ENCODE data around the gene PIP5K1B. TPM values are rescaled to one million over a fixed set of nuclear protein-coding genes. Genes with fewer than 3 reads are reported as not detected.

PIP5K1B gene
- polyA plus RNA-seq, 1 donor (not counting 4 experiments of a cell fraction or from before 2014, with no cell fraction given): not detected

DNA sequence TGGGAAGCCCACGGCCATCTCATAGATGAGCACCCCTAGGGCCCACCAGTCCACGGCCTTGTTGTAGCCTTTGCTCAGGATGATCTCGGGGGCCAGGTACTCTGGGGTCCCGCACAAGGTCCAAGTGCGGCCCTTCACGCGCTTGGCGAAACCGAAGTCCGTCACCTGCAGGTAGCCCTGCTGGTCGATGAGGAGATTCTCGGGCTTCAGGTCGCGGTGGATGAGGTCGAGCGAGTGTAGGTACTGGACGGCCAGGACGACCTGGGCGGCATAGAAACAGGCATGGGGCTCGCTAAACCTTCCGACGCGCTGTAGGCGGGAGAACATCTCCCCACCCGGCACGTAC, 308.3 kb downstream of the PIP5K1B start:
- H3K36me3 ChIP-seq (ENCODE audit: control insufficient read depth in 2 of 2, extremely low read depth in 1 of 2, insufficient read depth in 2 of 2, low read length in 2 of 2): no peaks in the 10 kb centered on the region
- no peak overlapping the region for H3K27ac ChIP-seq (ENCODE audit: control insufficient read depth, insufficient read depth, low read length)
- dilution Hi-C loops (cut with MboI; ENCODE audit: extremely low pct_ligation_motif_present, low sequenced_read_pairs): no loop called here
- TF ChIP-seq EZH2 (IDR thresholded peaks at IDR 0.05; ENCODE audit: low read length): no peak
- TF ChIP-seq, protein P1, sequence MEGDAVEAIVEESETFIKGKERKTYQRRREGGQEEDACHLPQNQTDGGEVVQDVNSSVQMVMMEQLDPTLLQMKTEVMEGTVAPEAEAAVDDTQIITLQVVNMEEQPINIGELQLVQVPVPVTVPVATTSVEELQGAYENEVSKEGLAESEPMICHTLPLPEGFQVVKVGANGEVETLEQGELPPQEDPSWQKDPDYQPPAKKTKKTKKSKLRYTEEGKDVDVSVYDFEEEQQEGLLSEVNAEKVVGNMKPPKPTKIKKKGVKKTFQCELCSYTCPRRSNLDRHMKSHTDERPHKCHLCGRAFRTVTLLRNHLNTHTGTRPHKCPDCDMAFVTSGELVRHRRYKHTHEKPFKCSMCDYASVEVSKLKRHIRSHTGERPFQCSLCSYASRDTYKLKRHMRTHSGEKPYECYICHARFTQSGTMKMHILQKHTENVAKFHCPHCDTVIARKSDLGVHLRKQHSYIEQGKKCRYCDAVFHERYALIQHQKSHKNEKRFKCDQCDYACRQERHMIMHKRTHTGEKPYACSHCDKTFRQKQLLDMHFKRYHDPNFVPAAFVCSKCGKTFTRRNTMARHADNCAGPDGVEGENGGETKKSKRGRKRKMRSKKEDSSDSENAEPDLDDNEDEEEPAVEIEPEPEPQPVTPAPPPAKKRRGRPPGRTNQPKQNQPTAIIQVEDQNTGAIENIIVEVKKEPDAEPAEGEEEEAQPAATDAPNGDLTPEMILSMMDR (optimal IDR thresholded peaks at IDR 0.05 in 1 of 3, IDR thresholded peaks at IDR 0.05 in 1 of 3, conservative IDR thresholded peaks at IDR 0.05 in 1 of 3; ENCODE audit: extremely low read depth in 1 of 3, insufficient read depth in 2 of 3, low read length in 3 of 3): no peak
- no peaks in the 10 kb centered on the region for H4K20me1 ChIP-seq (ENCODE audit: control insufficient read depth, extremely low read depth, insufficient read depth, low read length)
- H3K4me2 ChIP-seq (ENCODE audit: control insufficient read depth, extremely low read depth, insufficient read depth, low read depth, low read length): no peak overlapping the region
- H3K79me2 ChIP-seq (ENCODE audit: control insufficient read depth, insufficient read depth, low read length): no peaks in the 10 kb centered on the region
- DNase-seq (ENCODE audit: low read depth, low spot score): no peak
- peaks cover 6% of the 10 kb centered on the region for H3K4me1 ChIP-seq (ENCODE audit: control insufficient read depth, extremely low read depth, insufficient read depth, low read length)
- H3K4me3 ChIP-seq (ENCODE audit: control insufficient read depth in 2 of 3, extremely low read depth in 1 of 3, insufficient read depth in 2 of 3, low read depth in 1 of 3, low read length in 3 of 3): no peak overlapping the region
- no peak for FAIRE-seq
- no peaks in the 10 kb centered on the region for H3K9me1 ChIP-seq (ENCODE audit: control insufficient read depth, extremely low read depth, insufficient read depth, low read length)
- no peak overlapping the region for H2AFZ ChIP-seq (ENCODE audit: control insufficient read depth, low read length)
- H3K9me3 ChIP-seq (ENCODE audit: control insufficient read depth, low read depth, low read length): no peaks in the 10 kb centered on the region
- H3K9ac ChIP-seq (ENCODE audit: control insufficient read depth, extremely low read depth, insufficient read depth, low read length): no peak overlapping the region
- no peaks in the 10 kb centered on the region for H3K27me3 ChIP-seq (ENCODE audit: control insufficient read depth, extremely low read depth, insufficient read depth, low read length)

DNA sequence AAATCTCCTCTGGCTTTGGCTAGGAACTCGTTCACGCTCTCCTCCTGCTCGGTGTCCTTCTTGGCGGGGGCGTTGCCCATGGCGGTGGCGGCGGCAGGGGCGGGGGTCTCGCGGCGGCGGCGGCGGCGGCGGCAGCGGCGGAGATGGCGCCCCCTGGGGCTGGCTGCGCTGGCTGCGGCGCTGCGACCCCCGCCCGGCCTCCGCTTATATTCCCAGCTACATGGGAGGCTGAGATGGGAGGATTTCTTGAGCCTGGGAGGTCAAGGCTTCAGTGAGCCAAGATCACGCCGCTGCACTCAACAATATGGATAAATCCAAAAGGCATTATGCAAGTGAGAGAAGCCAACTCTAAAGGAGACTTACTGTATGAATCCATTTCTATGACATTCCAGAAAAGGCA, 309.0 kb downstream of the PIP5K1B start, which contains the start of gene PRKACG:
PRKACG (minus strand) TSS at position 101 of the 400 bp plus-strand sequence; CDS start at position 80, 21 bp downstream.
- H4K20me1 ChIP-seq (ENCODE audit: control insufficient read depth, extremely low read depth, insufficient read depth, low read length): no peaks in the 10 kb centered on the region
- dilution Hi-C loops (cut with MboI; ENCODE audit: extremely low pct_ligation_motif_present, low sequenced_read_pairs): no loop called here
- peaks cover 6% of the 10 kb centered on the region for H3K4me1 ChIP-seq (ENCODE audit: control insufficient read depth, extremely low read depth, insufficient read depth, low read length)
- no peak within 1 kb of the TSS for H3K9ac ChIP-seq (ENCODE audit: control insufficient read depth, extremely low read depth, insufficient read depth, low read length)
- no peak within 1 kb of the TSS for H2AFZ ChIP-seq (ENCODE audit: control insufficient read depth, low read length)
- no peak within 1 kb of the TSS for H3K27ac ChIP-seq (ENCODE audit: control insufficient read depth, insufficient read depth, low read length)
- no peaks in the 10 kb centered on the region for H3K9me1 ChIP-seq (ENCODE audit: control insufficient read depth, extremely low read depth, insufficient read depth, low read length)
- no peaks in the 10 kb centered on the region for H3K9me3 ChIP-seq (ENCODE audit: control insufficient read depth, low read depth, low read length)
- H3K4me3 ChIP-seq (ENCODE audit: control insufficient read depth in 2 of 3, extremely low read depth in 1 of 3, insufficient read depth in 2 of 3, low read depth in 1 of 3, low read length in 3 of 3): no peak within 1 kb of the TSS
- H3K36me3 ChIP-seq (ENCODE audit: control insufficient read depth in 2 of 2, extremely low read depth in 1 of 2, insufficient read depth in 2 of 2, low read length in 2 of 2): no peaks in the 10 kb centered on the region
- no peak within 1 kb of the TSS for H3K4me2 ChIP-seq (ENCODE audit: control insufficient read depth, extremely low read depth, insufficient read depth, low read depth, low read length)
- FAIRE-seq (no peak), DNase-seq (ENCODE audit: low read depth, low spot score) (no peak)
- H3K79me2 ChIP-seq (ENCODE audit: control insufficient read depth, insufficient read depth, low read length): no peaks in the 10 kb centered on the region
- H3K27me3 ChIP-seq (ENCODE audit: control insufficient read depth, extremely low read depth, insufficient read depth, low read length): no peaks in the 10 kb centered on the region
- TF ChIP-seq EZH2 (IDR thresholded peaks at IDR 0.05; ENCODE audit: low read length): no peak
- TF ChIP-seq, protein P1 (optimal IDR thresholded peaks at IDR 0.05 in 1 of 3, IDR thresholded peaks at IDR 0.05 in 1 of 3, conservative IDR thresholded peaks at IDR 0.05 in 1 of 3; ENCODE audit: extremely low read depth in 1 of 3, insufficient read depth in 2 of 3, low read length in 3 of 3): no peak
